SK-N-SH treated with all-trans-retinoic acid at 6 μM for 48 hours (cell line): ENCODE results near the gene RDH5.

Experiments used
- BACH2 ChIP-seq: fragments of 250-450 bp; sonication (Bioruptor Pico); IDR thresholded peaks from 2 replicates; pipeline ENCODE4 v1.9.0; 2021; ENCODE audit warnings: mild to moderate bottlenecking, borderline replicate concordance
- SNAI2 ChIP-seq: fragments of 250-450 bp; sonication (Bioruptor Pico); IDR thresholded peaks from 2 replicates; pipeline ENCODE4 v1.5.0; 2020; ENCODE audit warnings: mild to moderate bottlenecking, moderate library complexity
- ZNF565 ChIP-seq: fragments of 450-650 bp; formaldehyde crosslinking; conservative IDR thresholded peaks from 2 replicates; pipeline ENCODE4 v1.5.0; 2020; ENCODE audit warnings: low read depth, mild to moderate bottlenecking, moderate library complexity

GRCh38 chr12:55713721-55714120 lies 6.5 kb upstream of the RDH5 start:
- TF ChIP-seq SNAI2 (CRISPR knock-in tag) (no peak), ZNF565 (no peak), BACH2 (CRISPR knock-in tag) (no peak)
